GM15510 (cell line): ENCODE results near the gene ZNF805.

ENCODE experiments used
- POLR2A ChIP-seq: IDR thresholded peaks from 3 replicates; pipeline ENCODE4 v1.6.1; 2011; ENCODE audit warnings: borderline replicate concordance; ENCODE audit not compliant: insufficient read length; ENCODE audit errors: extremely low read depth

ZNF805 gene

DNA sequence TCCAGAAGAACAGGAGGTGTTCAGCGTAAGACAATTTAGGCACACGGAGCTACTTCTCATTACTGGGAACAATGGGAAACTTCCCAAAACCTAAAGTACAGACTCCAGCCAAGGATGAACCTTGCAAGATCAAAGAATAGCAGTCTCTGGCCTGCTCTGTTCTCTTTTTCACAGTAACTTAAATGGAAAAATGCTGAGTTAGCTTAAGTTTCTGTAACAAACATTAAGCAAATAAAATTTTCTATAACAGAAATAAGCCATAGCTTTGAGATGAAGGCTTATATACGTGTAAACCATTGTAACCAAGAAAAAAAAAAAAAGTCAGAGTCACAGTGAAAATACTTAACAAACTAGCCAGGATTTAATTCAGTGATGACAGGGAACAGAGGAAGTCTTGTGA, 21.6 kb downstream of the ZNF805 start:
- TF ChIP-seq POLR2A: no peak

DNA sequence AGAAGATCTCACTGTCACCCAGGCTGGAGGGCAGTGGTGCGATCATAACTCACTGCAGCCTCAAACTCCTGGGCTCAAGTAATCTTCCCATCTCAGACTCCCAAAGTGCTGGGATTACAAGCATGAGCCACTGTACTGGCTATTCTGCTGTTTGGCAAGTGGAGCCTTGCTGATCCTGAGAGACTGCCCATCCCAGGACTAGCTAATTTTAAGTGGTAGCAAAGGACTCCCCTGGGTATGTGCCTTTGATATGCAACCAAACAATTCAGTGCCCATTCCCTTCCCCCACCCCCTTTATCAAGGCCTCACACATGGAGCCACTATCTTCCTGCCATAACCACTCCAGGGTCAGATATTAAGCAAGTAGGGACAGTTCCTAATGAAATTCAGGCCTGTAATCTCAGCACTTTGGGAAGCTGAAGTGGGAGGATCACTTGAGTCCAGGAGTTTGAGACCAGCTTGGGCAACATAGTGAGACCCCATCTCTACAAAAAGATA, 22.9 kb downstream of the ZNF805 start:
- TF ChIP-seq POLR2A: no peak

GRCh38 chr19:57267291-57267690, 26.9 kb downstream of the ZNF805 start:
- TF ChIP-seq POLR2A: no peak

DNA sequence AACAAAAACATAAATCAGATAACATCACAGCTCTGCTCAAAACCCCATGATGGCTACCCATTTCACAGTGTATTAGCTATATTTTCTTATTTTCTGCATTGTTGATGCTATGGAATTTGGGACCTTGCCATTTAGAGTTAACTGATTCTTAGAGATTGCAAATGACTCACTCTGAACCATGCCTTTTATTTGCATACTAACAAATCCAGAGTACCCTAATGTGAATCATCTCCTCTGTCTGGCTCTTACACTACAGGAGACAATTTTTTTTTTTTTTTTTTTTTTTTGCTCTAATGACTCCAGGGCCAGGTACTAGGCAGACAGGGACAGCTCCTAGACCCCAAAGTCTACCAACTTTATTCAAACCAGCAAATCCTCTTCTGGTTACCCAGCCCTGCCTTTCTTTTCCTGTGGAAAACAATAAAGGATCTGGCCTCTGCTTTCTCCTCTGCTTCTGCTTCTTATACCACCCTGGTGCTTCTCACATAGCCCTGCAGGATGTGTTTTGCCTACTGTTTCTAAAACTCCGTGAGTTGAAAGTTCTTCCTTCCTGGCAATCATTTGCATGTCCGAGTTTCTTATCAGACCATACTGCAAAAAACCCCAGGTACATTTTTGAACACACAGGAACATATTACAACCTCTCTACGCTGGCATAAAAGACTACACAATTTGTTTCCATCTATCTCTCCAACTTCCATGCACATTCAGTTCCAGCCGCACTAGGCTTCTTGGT, 29.3 kb downstream of the ZNF805 start:
- no peak for TF ChIP-seq POLR2A

DNA sequence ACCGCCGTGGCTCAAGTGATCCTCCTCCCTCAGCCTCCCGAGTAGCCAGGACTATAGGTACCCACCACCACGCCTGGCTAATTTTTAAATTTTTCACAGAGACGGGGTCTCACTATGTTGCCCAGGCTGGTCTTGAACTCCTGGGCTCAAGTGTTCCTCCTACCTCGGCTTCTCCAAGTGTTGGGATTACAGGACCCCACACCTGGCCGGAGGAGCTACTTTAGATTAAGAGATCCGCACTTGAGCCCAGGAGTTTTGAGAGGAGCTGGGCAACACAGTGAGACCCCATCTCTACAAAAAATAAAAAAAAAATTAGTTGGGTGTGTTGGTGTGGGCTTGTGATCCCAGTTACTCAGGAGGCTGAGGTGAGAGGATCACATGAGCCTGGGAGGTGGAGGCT, 30.8 kb downstream of the ZNF805 start:
- no peak for TF ChIP-seq POLR2A

DNA sequence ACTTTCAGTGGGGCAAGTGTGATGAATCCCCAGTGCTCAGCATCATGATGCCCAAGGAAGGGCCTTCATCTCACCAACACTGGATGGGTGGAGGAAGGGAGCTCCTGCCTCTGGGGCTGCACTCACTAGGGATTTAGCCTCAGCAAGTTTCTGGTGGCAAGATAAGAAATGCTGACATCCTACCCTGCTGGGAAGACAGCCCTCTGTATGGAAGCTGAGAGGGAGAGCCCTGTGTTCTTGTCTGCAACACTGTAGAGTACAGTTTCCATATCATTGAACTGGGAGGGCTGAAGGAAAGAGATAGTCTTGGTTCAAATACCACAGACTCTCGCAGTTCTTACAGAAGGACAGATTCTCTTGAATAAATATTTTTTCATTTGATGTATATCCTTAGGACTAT, 32.6 kb downstream of the ZNF805 start:
- no peak for TF ChIP-seq POLR2A

DNA sequence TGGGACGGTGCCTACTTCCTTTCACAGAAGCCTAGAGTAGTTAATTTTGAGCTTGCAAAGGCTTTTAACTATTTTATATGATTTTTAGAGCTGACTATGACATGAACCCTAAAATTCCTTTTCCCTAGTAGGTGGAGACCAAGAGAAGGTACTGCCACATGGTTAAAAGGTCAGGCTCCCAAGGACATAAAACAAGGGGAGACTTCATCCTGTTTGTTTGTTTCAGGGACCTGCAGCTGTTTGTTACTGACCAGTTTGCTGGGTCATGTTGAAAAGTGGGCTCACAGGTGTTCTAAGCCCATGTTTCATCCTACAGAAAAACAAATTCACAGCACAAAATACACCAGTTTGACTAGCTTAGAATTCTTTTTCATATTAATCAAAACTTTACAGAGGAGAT, 36.0 kb downstream of the ZNF805 start:
- TF ChIP-seq POLR2A: no peak

- peak; percentile 56 for TF ChIP-seq POLR2A
Observed at GRCh38 chr19:57279418-57280164, 39.2 kb downstream of the ZNF805 start.

DNA sequence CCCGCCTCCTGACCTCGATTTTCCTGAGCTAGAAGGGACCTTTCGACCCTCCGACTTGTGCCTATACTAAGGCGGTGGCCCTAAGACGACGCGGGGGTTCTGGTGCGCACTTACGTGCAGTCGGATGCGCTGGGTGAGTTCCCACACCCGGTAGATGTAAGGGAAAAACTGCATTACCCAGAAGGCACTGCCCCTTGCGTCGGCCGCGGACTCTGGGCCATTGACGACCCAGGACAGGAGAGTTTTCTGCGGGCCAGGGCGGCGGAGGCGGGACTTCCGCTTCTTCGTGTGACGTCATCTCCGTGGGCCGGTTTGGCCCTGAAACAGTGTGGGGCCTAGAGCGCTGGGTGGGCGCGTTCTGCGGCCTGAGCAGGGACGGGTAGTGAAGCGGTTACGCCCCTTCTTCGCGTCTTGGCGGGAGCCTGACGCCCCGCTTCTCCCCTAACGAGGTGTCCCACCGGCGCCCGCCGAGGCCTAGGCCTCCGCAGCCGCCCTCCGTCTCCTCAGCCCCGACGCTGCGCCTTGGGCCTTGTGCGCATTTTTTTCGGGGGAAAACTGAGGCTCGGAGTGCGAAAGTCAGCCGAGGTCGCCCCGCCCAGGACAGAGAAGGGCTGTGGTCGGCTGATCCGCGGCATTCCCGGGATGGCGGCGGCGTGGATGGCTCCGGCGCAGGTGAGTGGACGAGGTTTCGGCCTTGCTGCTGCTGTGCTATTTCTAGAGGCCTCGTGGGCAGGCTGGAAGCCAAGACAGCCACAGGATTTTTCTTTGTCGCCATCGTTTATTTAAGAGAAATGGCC, 39.9 kb downstream of the ZNF805 start, which contains the start of gene ZNF460:
Gene ZNF460, plus strand, starts transcription at position 321 of the 797 bp plus-strand sequence. Its CDS starts 322 bp downstream, at position 643.
- peak; percentile 29 for TF ChIP-seq POLR2A

DNA sequence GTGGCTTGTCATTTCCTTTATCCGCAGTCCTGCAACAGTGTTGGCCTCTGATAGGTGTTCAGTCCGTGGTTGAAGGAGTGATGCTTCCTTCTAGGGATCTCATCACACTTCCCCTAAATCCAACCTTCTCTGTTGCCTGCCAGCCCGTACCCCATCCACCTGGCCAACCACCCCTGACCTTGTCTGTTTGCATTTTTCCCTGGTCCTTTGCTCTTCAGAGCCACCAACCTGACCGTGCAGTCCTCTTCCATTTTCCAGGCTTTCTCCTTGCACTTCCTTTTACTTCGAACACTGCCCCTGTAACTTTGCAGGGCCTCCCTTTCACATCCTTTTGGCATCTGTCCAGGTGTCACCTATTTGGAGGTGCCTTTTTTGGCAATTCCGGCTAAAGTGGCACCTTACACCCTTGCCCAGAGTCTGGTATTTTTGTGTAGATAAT, 40.5 kb downstream of the ZNF805 start:
- no peak for TF ChIP-seq POLR2A

GRCh38 chr19:57282011-57282643, 41.7 kb downstream of the ZNF805 start:
- TF ChIP-seq POLR2A: no peak

- TF ChIP-seq POLR2A: no peak
Observed at GRCh38 chr19:57288373-57288772, 47.9 kb downstream of the ZNF805 start.

DNA sequence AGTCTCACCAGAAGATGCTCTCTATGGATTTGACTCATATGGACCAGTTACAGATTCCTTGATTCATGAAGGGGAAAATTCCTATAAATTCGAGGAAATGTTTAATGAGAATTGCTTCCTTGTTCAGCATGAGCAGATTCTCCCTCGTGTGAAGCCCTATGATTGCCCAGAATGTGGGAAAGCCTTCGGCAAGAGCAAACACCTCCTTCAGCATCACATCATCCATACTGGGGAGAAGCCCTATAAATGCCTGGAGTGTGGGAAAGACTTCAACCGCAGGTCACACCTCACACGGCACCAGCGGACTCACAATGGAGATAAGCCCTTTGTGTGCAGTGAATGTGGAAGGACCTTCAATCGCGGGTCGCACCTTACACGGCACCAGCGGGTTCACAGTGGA, 50.5 kb downstream of the ZNF805 start:
- no peak for TF ChIP-seq POLR2A

- TF ChIP-seq POLR2A: no peak
Observed at GRCh38 chr19:57292547-57292946, 52.1 kb downstream of the ZNF805 start.
